HFFc6 (cell line): ENCODE measurements around the gene XPO4. TPM values are rescaled to one million over a fixed set of nuclear protein-coding genes. Genes with fewer than 3 reads are reported as not detected.

Experiments used
- DNase-seq: peaks from one replicate; pipeline ENCODE4 v3.0.0-alpha.2; 2018
- H3K27ac Mint-ChIP-seq: 2 replicates; pipeline ENCODE4 v1.8.0; 2020; ENCODE audit warnings: mild to moderate bottlenecking, mixed read lengths
- H3K27me3 Mint-ChIP-seq: 2 replicates; pipeline ENCODE4 v1.8.0; 2021; ENCODE audit warnings: mild to moderate bottlenecking, moderate library complexity, mixed read lengths; ENCODE audit not compliant: insufficient read depth
- H3K36me3 Mint-ChIP-seq: 2 replicates; pipeline ENCODE4 v1.8.0; 2021; ENCODE audit warnings: low read depth, mixed read lengths
- H3K4me1 Mint-ChIP-seq: 2 replicates; pipeline ENCODE4 v1.8.0; 2020; ENCODE audit warnings: low read depth, mixed read lengths
- H3K4me3 Mint-ChIP-seq: 2 replicates; pipeline ENCODE4 v1.8.0; 2020; ENCODE audit warnings: mild to moderate bottlenecking, moderate library complexity, mixed read lengths
- H3K9me3 Mint-ChIP-seq: 2 replicates; pipeline ENCODE4 v1.8.0; 2020; ENCODE audit warnings: mild to moderate bottlenecking, mixed read lengths
- CTCF ChIP-seq: fragments of 200-600 bp; sonication (generic); IDR thresholded peaks from 2 replicates; pipeline ENCODE4 v1.5.0; 2021; ENCODE audit warnings: antibody characterized with exemption, mild to moderate bottlenecking
- total RNA-seq, 6 experiments: library from RNA; stranded (reverse); fragmentation: NEBNext Ultra II Directional; extraction: Animal tissue kit (Norgen Biotek cat#: 25700); gene quantifications; 2 replicates in 1 of 6; 3 replicates in 5 of 6; pipeline ENCODE4 v1.2.3, GENCODE V29; 2021

The XPO4 gene
- total RNA-seq, 6 experiments from 2014 or later = 14.2 to 17.6 (median 15.2) TPM

GRCh38 chr13:20860844-20861243 lies 41.7 kb downstream of the XPO4 start:
- Mint-ChIP-seq H3K4me1 (peaks cover 16% of the 10 kb centered on the region), H3K9me3 (no peaks in the 10 kb centered on the region), H3K27me3 (no peaks in the 10 kb centered on the region), H3K4me3 (no peak overlapping the region), H3K27ac (no peak overlapping the region; the same call in 1 of the 2 replicates), H3K36me3 (peaks cover 7% of the 10 kb centered on the region)
- TF ChIP-seq CTCF = no peak
- DNase-seq = no peak

GRCh38 chr13:20856650-20857049 lies 45.9 kb downstream of the XPO4 start:
- no peak for TF ChIP-seq CTCF
- DNase-seq = no peak
- Mint-ChIP-seq H3K4me3 (no peak overlapping the region), H3K27me3 (no peaks in the 10 kb centered on the region), H3K36me3 (no peaks in the 10 kb centered on the region), H3K4me1 (no peaks in the 10 kb centered on the region; the same call in 1 of the 2 replicates), H3K9me3 (no peaks in the 10 kb centered on the region), H3K27ac (no peak overlapping the region)

GRCh38 chr13:20851844-20852402 lies 50.6 kb downstream of the XPO4 start:
- no peak for DNase-seq
- no peak overlapping the region for H3K27ac Mint-ChIP-seq
- TF ChIP-seq CTCF = no peak
- no peaks in the 10 kb centered on the region for H3K36me3 Mint-ChIP-seq
- H3K4me1 Mint-ChIP-seq = no peaks in the 10 kb centered on the region
- H3K9me3 Mint-ChIP-seq = no peaks in the 10 kb centered on the region
- H3K4me3 Mint-ChIP-seq = no peak overlapping the region
- no peaks in the 10 kb centered on the region; the same call in 1 of the 2 replicates for H3K27me3 Mint-ChIP-seq

GRCh38 chr13:20848944-20849343 lies 53.6 kb downstream of the XPO4 start:
- no peaks in the 10 kb centered on the region for H3K4me1 Mint-ChIP-seq
- TF ChIP-seq CTCF = no peak
- H3K4me3 Mint-ChIP-seq = no peak overlapping the region
- H3K27ac Mint-ChIP-seq = no peak overlapping the region
- H3K27me3 Mint-ChIP-seq = no peaks in the 10 kb centered on the region; the same call in 1 of the 2 replicates
- H3K36me3 Mint-ChIP-seq = no peaks in the 10 kb centered on the region
- no peak for DNase-seq
- H3K9me3 Mint-ChIP-seq = no peaks in the 10 kb centered on the region

GRCh38 chr13:20848203-20848602 lies 54.3 kb downstream of the XPO4 start:
- TF ChIP-seq CTCF = no peak
- Mint-ChIP-seq H3K4me1 (no peaks in the 10 kb centered on the region), H3K27me3 (no peaks in the 10 kb centered on the region; the same call in 1 of the 2 replicates), H3K36me3 (no peaks in the 10 kb centered on the region), H3K4me3 (no peak overlapping the region), H3K9me3 (no peaks in the 10 kb centered on the region), H3K27ac (no peak overlapping the region)
- DNase-seq = no peak
